ENCODE data around the gene NAALADL2. TPM values are rescaled to one million over a fixed set of nuclear protein-coding genes. Genes with fewer than 3 reads are reported as not detected.

Gene NAALADL2
- total and polyA plus RNA-seq, 9 of the 15 experiments (the other 6 are each of a cell fraction or from before 2014, with no cell fraction given) = 0.29 to 1.1 (median 0.79) TPM; not detected in 1

DNA sequence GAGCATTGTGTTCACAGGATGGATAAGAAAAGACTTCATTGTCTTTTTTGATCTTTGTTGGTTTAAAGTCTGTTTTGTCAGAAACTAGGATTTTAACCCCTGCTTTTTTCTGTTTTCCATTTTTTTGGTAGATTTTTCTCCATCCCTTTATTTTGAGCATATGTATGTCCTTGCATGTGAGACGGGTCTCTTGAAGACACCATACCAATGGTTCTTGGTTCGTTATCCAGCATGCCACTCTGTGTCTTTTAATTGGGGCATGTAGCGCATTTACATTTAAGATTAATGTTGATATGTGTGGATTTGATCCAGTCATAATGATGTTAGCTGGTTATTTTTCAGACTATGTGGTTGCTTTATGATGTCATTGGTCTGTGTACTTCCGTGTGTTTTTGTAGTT lies 687.0 kb downstream of the NAALADL2 start:
- no peak for FAIRE-seq
- ATAC-seq = no peak

More for the DNA sequence above, 687.0 kb downstream of the NAALADL2 start:
- ChIA-PET POLR2A (no interaction called here), CTCF (ENCODE audit: low intra/inter-chr PET ratio) (no interaction called here)
- Histone ChIP-seq H3K4me3 (no peak overlapping the region), H3K36me3 (ENCODE audit: control insufficient read depth, insufficient read depth, low read length) (no peaks in the 10 kb centered on the region), H3K27ac (ENCODE audit: extremely low read depth, low read depth, low read length) (no peak overlapping the region), H3K9me3 (replicated peaks; ENCODE audit: control insufficient read depth, insufficient read depth, low read depth, low read length) (no peaks in the 10 kb centered on the region; the same call in 1 of the 2 replicates), H3K9me1 (ENCODE audit: control insufficient read depth, insufficient read depth, low read length) (no peaks in the 10 kb centered on the region), H3K4me2 (ENCODE audit: insufficient read depth, low read length) (no peak overlapping the region), H3K27me3 (ENCODE audit: control insufficient read depth in 2 of 2, insufficient read depth in 2 of 2, low read length in 2 of 2) (no peaks in the 10 kb centered on the region), H3K4me1 (replicated peaks in 1 of 2; ENCODE audit: control insufficient read depth in 2 of 2, insufficient read depth in 2 of 2, low read length in 2 of 2) (no peaks in the 10 kb centered on the region), H3K9ac (ENCODE audit: insufficient read depth in 1 of 2, low read depth in 2 of 2, low read length in 2 of 2) (no peak overlapping the region), H4K20me1 (replicated peaks; ENCODE audit: control insufficient read depth, insufficient read depth, low read length) (no peaks in the 10 kb centered on the region), H3K79me2 (ENCODE audit: control insufficient read depth, insufficient read depth, low read length) (no peaks in the 10 kb centered on the region), H2AFZ (ENCODE audit: low read depth, low read length) (no peak overlapping the region)
- intact Hi-C loops (cut with micrococcal nuclease) (no loop called here), in situ Hi-C loops (cut with MboI) (no loop called here)
- no peak for DNase-seq (ENCODE audit: extremely low read depth in 1 of 4, low spot score in 3 of 4)
- TF ChIP-seq SAFB (IDR thresholded peaks at IDR 0.05; ENCODE audit: borderline replicate concordance, low read depth, low read length) (no peak), ARHGAP35 (IDR thresholded peaks at IDR 0.05; ENCODE audit: partially characterized antibody) (no peak), TCFL5 (CRISPR knock-in tag; conservative IDR thresholded peaks at IDR 0.05) (no peak), NR3C1 (CRISPR knock-in tag; IDR thresholded peaks at IDR 0.05) (no peak), ZNF212 (CRISPR knock-in tag; IDR thresholded peaks at IDR 0.05) (no peak), HNRNPUL1 (IDR thresholded peaks at IDR 0.05; ENCODE audit: low read length) (no peak), SMARCB1 (IDR thresholded peaks at IDR 0.05; ENCODE audit: insufficient read length, low read depth) (no peak), SRSF9 (IDR thresholded peaks at IDR 0.05; ENCODE audit: borderline replicate concordance, low read depth, low read length) (no peak), RBM34 (IDR thresholded peaks at IDR 0.05; ENCODE audit: borderline replicate concordance, insufficient read depth, low read length) (no peak), SP1 (CRISPR knock-in tag; IDR thresholded peaks at IDR 0.05) (no peak), ZNF668 (CRISPR knock-in tag; IDR thresholded peaks at IDR 0.05) (no peak), POU5F1 (IDR thresholded peaks at IDR 0.05; ENCODE audit: borderline replicate concordance, low read depth, low read length, partially characterized antibody) (no peak), CHD4 (IDR thresholded peaks at IDR 0.05; ENCODE audit: insufficient read depth, insufficient replicate concordance, low read depth, low read length, poor library complexity, severe bottlenecking) (no peak), NCOA2 (IDR thresholded peaks at IDR 0.05; ENCODE audit: partially characterized antibody in 2 of 2) (no peak)
- TF ChIP-seq, protein P1, sequence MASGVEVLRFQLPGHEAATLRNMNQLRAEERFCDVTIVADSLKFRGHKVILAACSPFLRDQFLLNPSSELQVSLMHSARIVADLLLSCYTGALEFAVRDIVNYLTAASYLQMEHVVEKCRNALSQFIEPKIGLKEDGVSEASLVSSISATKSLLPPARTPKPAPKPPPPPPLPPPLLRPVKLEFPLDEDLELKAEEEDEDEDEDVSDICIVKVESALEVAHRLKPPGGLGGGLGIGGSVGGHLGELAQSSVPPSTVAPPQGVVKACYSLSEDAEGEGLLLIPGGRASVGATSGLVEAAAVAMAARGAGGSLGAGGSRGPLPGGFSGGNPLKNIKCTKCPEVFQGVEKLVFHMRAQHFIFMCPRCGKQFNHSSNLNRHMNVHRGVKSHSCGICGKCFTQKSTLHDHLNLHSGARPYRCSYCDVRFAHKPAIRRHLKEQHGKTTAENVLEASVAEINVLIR (CRISPR knock-in tag; IDR thresholded peaks at IDR 0.05) = no peak
- BruUV-seq (replicated peaks) = no TSS peak
- 0% methylated on average over 4 of the region's 4 CpGs for WGBS (ENCODE audit: insufficient coverage, low coverage, missing lambda C conversion rate)
